ENCODE data around the gene TSC22D3.
"Not testable (repeated sequence)": the region's sequence is repeated elsewhere in the genome, so short reads cannot be mapped to it uniquely, and the experiment has no call there.

TSC22D3 gene

DNA sequence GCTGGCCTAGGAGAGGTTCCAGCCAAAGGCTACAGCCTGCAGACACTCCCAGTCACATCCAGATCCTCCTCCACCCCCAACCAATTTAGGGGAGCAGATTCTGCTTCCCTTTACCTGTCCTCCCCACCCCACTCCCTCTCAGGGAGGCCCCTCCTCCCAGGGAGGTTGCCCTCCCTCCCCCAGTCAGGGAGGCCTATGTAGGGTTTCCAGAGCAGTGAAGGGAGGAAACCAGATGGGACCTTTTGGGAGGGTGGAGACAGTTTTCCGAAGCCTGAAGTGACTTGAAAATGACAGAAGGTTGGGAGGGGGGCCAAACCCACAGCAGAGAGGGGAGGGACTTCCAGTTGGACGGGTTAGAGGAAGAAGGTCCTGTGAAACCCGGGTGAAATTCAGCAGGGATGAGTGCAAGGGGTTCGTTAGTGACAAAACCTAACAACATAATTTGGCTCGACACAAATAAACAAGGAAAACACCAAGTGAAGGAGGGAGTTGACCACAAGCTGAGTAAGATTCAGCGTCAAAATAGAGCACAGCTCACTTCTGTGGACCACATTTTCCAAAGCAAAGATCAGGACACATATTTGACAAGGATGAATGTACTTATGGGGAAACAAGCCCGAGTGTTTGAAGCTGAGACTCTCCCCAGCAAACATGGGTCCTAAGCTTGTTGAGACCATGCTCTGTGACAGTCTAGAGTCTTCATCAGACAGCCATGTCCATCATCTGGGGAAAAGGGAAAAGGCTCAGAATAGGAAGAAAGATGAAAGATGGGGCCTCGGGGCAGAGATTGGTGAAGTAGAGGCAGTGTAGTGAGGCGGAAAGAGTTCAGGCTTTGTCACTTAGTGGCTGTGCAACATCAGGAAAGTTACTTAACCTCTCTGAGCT is 100.9 kb downstream of the TSC22D3 start:
- peak overlapping the region in 6 of 10 experiments; percentile 15 to 55 (median 38); a peak in 7 of 20 replicates for H3K4me3 ChIP-seq
- H3K27ac ChIP-seq = peak overlapping the region; percentile 69 to 88 (median 83); a peak in 21 of 22 replicates
- H3K36me3 ChIP-seq = no peaks in the 10 kb centered on the region
- peak in 1 of 11 experiments; percentile 26; a peak in 1 of 22 replicates for TF ChIP-seq Cebpa-rat (IDR thresholded peaks at IDR 0.05)
- peaks cover 0 to 27% (median 6%) of the 10 kb centered on the region in 11 experiments; a peak in 9 of 22 replicates for H4K20me1 ChIP-seq
- H3K4me2 ChIP-seq = peak overlapping the region; percentile 62 to 86 (median 80)
- H3K27me3 ChIP-seq = peaks cover 57 to 94% (median 89%) of the 10 kb centered on the region in 11 experiments
- no peaks in the 10 kb centered on the region for H3K9me3 ChIP-seq (replicated peaks in 1 of 11)
- peaks cover 65 to 76% (median 71%) of the 10 kb centered on the region in 10 experiments for H3K4me1 ChIP-seq
- H3K9ac ChIP-seq = peak overlapping the region; percentile 56 to 80 (median 72)

DNA sequence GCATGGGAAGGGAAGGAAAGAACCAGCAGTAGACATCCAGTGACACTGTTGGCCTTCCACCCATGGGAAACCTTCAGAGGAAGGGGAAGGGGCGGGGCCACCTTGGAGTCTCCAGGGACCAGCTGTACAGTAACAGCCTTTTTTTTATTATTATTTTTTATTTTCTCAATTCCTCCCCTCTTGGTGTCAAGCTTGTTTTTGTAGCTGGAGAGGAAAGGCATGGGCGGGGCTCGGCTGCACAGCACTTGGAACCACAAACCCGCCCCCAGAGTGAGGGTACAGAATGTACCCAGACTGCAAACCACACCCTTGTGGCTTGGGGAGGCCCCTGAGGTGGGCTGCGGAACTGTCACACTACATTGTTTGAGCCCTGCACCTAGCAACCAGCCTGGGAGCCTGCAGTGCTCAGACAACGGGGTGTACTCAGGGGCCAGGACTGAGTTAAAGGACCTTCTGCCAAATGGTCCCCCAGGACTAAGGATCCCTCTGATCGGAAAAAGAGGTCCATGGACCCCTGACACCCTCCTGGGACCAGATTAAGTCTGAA is 101.6 kb downstream of the TSC22D3 start:
- Histone ChIP-seq H3K27me3 (peaks cover 54 to 94% (median 87%) of the 10 kb centered on the region in 11 experiments), H3K36me3 (no peaks in the 10 kb centered on the region), H4K20me1 (peaks cover 0 to 27% (median 6%) of the 10 kb centered on the region in 11 experiments; a peak in 9 of 22 replicates), H3K4me1 (peaks cover 58 to 69% (median 63%) of the 10 kb centered on the region in 10 experiments), H3K9ac (peak overlapping the region; percentile 56 to 80 (median 72)), H3K4me3 (peak overlapping the region in 5 of 10 experiments; percentile 15 to 55 (median 40); a peak in 7 of 20 replicates), H3K27ac (peak overlapping the region; percentile 69 to 88 (median 83); a peak in 21 of 22 replicates), H3K9me3 (replicated peaks in 1 of 11) (no peaks in the 10 kb centered on the region), H3K4me2 (peak overlapping the region; percentile 62 to 86 (median 80))
- TF ChIP-seq Cebpa-rat (IDR thresholded peaks at IDR 0.05) = no peak

DNA sequence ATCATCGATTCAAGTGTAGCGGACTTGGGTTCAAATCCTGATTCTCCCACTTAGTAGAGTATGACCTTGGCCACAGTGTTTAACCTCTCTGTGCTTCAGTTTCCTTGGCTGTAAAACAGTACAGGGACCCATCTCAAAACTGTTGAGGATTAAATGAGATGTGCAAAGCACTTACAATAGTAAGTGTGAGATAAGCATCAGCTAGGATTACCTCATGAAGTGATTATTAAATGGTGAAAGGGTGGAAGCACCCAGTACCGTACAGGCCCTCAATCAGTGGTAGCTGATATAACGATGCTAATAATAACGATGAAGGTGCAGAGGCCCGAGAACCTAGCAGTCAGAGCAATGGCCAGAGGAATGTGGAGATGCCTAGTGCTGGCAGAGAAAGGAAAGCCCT is 102.2 kb downstream of the TSC22D3 start:
- peaks cover 53 to 63% (median 58%) of the 10 kb centered on the region in 10 experiments for H3K4me1 ChIP-seq
- H3K27ac ChIP-seq = peak overlapping the region in 10 of 11 experiments; percentile 17 to 88 (median 82); a peak in 20 of 22 replicates
- H3K9ac ChIP-seq = peak overlapping the region in 9 of 11 experiments; percentile 21 to 80 (median 57); a peak in 16 of 22 replicates
- H3K4me3 ChIP-seq = peak overlapping the region in 4 of 10 experiments; percentile 4 to 37 (median 32); a peak in 3 of 20 replicates
- H3K36me3 ChIP-seq = no peaks in the 10 kb centered on the region
- TF ChIP-seq Cebpa-rat (IDR thresholded peaks at IDR 0.05) = no peak
- no peaks in the 10 kb centered on the region for H3K9me3 ChIP-seq (replicated peaks in 1 of 11)
- H4K20me1 ChIP-seq = peaks cover 0 to 27% (median 6%) of the 10 kb centered on the region in 11 experiments; a peak in 9 of 22 replicates
- peaks cover 54 to 94% (median 87%) of the 10 kb centered on the region in 11 experiments for H3K27me3 ChIP-seq
- H3K4me2 ChIP-seq = peak overlapping the region; percentile 62 to 86 (median 80)

DNA sequence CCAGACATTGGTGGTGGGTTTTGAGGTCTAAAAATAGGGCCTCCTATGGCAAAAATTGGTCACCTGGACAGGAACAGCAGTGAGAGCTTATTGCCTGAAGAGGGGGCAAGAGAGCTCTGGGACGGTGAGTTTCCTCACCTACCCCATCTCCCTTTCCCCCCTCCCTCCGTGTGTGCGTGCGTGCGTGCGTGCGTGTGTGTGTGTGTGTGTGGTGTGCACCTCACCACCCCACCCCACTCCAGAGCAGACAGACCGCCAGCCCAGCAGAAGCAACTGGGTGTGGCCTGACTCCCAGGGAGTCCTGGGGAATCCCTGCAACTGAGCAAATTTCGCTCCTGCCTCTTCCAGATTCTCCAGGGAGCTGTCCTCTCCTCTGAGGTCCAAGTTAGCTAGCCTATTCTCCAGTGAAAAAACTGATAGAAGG is 102.6 kb downstream of the TSC22D3 start:
- peak overlapping the region in 10 of 11 experiments; percentile 17 to 88 (median 82); a peak in 19 of 22 replicates for H3K27ac ChIP-seq
- H3K36me3 ChIP-seq = no peaks in the 10 kb centered on the region
- no peaks in the 10 kb centered on the region for H3K9me3 ChIP-seq (replicated peaks in 1 of 11)
- H3K4me3 ChIP-seq = peak overlapping the region in 4 of 10 experiments; percentile 4 to 37 (median 32); a peak in 2 of 20 replicates
- H3K4me2 ChIP-seq = peak overlapping the region; percentile 62 to 86 (median 80); a peak in 21 of 22 replicates
- peaks cover 48 to 58% (median 53%) of the 10 kb centered on the region in 10 experiments for H3K4me1 ChIP-seq
- peaks cover 51 to 94% (median 87%) of the 10 kb centered on the region in 11 experiments for H3K27me3 ChIP-seq
- peak overlapping the region in 9 of 11 experiments; percentile 21 to 80 (median 57); a peak in 14 of 22 replicates for H3K9ac ChIP-seq
- H4K20me1 ChIP-seq = peaks cover 0 to 27% (median 6%) of the 10 kb centered on the region in 11 experiments; a peak in 9 of 22 replicates
- TF ChIP-seq Cebpa-rat (IDR thresholded peaks at IDR 0.05) = no peak

DNA sequence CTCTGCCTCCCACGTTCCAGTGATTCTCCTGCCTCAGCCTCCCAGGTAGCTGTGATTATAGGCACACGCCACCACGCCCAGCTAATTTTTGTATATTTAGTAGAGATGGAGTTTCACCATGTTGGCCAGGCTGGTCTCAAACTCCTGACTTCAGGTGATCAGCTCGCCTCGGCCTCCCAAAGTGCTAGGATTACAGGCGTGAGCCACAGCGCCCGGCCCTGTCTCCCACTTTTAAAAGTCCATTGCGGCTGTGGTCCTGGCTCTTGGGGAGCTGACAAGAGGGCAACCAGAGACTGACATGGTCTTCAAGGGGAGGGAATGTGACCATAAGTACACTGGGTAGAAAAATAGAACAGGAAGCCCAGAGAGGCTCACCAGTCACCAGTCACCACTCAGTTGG is 104.3 kb downstream of the TSC22D3 start:
- not testable (repeated sequence) for H3K4me2 ChIP-seq; H3K9me3 ChIP-seq (replicated peaks in 1 of 11); H3K4me3 ChIP-seq; H3K9ac ChIP-seq; H3K27ac ChIP-seq; H3K36me3 ChIP-seq
- H3K27me3 ChIP-seq = peaks cover 34 to 94% (median 87%) of the 10 kb centered on the region in 11 experiments
- H3K4me1 ChIP-seq = peaks cover 31 to 41% (median 36%) of the 10 kb centered on the region in 10 experiments
- peaks cover 0 to 22% (median 6%) of the 10 kb centered on the region in 11 experiments; a peak in 9 of 22 replicates for H4K20me1 ChIP-seq

DNA sequence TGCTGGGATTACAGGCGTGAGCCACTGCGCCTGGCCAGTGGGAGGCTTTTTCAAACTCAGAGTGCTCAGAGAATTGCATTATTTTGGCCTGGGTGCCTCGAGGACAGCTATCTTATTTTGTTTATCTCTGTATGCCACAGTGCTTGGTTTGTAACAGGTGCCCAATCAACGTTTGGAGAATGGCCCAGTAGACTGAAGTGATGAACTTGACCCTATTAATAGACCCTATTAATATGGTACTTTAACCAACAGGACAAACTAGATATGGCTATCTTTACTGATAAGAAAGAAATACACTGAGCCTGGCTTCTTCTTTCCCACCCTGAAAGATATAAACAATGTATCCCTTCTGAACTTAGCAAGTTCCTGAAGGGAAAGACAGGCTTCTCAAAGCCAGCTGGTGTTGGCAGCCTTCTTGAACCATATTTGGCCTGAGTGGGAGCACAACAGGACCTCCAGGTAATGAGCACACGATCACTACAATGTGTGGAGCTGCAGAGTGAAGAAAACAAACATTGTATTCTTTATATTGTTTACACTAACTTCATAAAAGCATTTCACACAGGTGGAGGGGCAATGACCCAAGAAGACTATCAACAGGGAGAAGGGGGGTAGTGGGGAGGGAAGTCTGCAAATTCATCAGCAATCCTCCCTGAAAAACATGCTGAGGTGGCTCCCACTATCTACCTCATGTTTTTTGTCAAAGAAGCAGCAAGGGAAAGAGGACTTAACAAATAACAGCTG is 105.5 kb downstream of the TSC22D3 start:
- Histone ChIP-seq H3K36me3 (no peaks in the 10 kb centered on the region), H3K4me2 (no peak overlapping the region), H3K4me1 (peaks cover 21 to 29% (median 25%) of the 10 kb centered on the region in 10 experiments), H3K27me3 (peaks cover 22 to 93% (median 84%) of the 10 kb centered on the region in 11 experiments), H4K20me1 (peaks cover 0 to 20% (median 6%) of the 10 kb centered on the region in 11 experiments; a peak in 9 of 22 replicates), H3K27ac (no peak overlapping the region), H3K9ac (no peak overlapping the region), H3K4me3 (no peak overlapping the region), H3K9me3 (replicated peaks in 1 of 11) (no peaks in the 10 kb centered on the region)
- TF ChIP-seq Cebpa-rat (IDR thresholded peaks at IDR 0.05) = no peak

DNA sequence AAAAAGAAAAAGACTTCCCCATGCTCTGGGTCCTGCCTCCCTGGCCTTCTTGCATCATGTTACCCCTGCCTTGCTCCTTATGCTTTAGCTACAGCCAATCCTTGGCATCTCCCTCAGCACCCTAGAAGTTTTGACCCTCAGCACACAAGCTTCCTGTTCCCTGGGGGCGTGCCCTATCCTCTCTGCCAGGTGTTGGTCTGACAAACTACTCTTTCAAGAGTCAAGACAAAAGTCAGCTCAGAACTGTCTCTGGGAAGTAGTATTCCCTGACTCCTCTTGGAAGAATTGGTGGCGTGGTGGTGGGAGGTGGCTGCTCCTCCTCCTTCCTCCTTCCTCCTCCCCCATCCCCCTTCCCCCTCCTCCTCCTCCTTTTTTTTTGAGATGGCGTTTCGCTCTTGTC is 106.3 kb downstream of the TSC22D3 start:
- no peak for TF ChIP-seq Cebpa-rat (IDR thresholded peaks at IDR 0.05)
- no peak overlapping the region for H3K4me2 ChIP-seq
- H3K9me3 ChIP-seq (replicated peaks in 1 of 11) = no peaks in the 10 kb centered on the region
- H3K9ac ChIP-seq = no peak overlapping the region
- H3K27ac ChIP-seq = no peak overlapping the region
- H3K4me1 ChIP-seq = peaks cover 14 to 21% (median 17%) of the 10 kb centered on the region in 10 experiments
- H3K36me3 ChIP-seq = no peaks in the 10 kb centered on the region
- no peak overlapping the region for H3K4me3 ChIP-seq
- peaks cover 0 to 13% (median 3%) of the 10 kb centered on the region in 11 experiments; a peak in 9 of 22 replicates for H4K20me1 ChIP-seq
- H3K27me3 ChIP-seq = peaks cover 14 to 91% (median 79%) of the 10 kb centered on the region in 11 experiments

DNA sequence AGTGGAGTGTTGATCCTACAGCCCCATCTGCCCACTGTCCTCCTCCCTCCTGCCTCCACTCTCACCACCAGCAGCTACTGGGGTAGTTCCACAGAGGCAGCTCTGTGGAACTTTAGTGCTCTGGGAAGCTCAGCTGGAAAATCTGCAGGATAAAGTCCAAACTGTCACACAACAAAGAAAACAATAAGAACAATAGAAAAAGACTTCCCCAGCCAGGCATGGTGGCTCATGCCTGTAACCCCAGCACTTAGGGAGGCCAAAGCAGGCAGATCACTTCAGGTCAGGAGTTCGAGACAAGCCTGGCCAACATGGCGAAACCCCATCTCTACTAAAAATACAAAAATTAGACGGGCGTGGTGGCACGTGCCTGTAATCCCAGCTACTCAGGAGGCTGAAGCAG is 106.9 kb downstream of the TSC22D3 start:
- H3K4me3 ChIP-seq; H3K36me3 ChIP-seq; H3K9me3 ChIP-seq (replicated peaks in 1 of 11); H3K4me2 ChIP-seq; H3K9ac ChIP-seq; H3K27ac ChIP-seq: not testable (repeated sequence)
- Histone ChIP-seq H3K4me1 (peaks cover 9 to 16% (median 13%) of the 10 kb centered on the region in 10 experiments), H4K20me1 (peaks cover 0 to 10% (median 0%) of the 10 kb centered on the region in 11 experiments; a peak in 7 of 22 replicates), H3K27me3 (peaks cover 11 to 91% (median 79%) of the 10 kb centered on the region in 11 experiments)

All from BLaER1 treated with 17β-estradiol and CSF1 and Interleukin-3, amounts not matched to agents 10 nM and 100 nM (cell line).